HG02610 (cell line): ENCODE measurements around the gene ANAPC2.

Experiments used
- ATAC-seq: cut with Tn5 transposase; IDR thresholded peaks from one replicate; pipeline ENCODE4 v1.9.1; 2021; ENCODE audit warnings: mild to moderate bottlenecking, moderate library complexity; ENCODE audit not compliant: unreplicated experiment

The ANAPC2 gene

DNA sequence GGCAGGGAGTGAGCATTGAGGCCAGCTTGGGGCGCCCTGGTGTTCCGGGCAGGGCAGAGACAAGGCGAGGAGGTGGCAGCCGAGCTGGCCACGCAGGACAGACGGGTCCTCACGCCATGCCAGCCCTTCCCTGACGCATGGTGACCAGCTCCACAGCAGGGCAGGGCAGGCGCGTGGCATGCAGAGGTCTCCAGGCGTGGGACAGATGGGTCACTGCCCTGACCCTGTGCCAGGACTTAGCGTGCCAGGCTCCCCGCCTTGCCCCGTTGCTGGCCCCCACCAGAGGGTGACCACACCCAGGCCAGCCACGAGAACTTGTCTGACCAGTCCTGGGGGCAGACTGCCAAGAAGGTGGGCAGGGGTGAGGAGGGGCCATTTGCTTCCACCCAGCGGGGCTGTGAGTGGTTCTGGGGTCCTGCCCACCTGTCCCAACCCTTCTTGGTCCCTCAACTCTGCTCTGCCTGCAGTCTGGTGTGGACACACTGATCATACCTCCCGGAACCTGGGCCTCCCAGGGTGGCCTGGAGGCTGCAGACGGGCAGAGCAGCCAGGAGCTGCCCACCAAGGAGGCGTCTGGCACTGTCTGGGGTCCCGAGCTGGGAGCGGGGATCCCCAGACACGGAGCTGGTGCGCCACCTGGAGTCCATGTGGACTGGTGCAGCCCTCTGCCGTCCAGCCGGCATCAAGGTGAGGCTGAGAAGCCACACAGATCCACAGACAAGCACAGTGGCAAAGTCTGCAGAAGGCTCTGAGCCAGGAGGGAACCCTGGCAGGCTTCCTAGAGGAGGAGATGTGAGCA lies 38.9 kb upstream of the ANAPC2 start, which contains the start of gene RNF224:
Gene RNF224 (plus strand): TSS at position 449 of the 799 bp plus-strand sequence. CDS start 834 bp downstream, outside the sequence.
- no peak for ATAC-seq

DNA sequence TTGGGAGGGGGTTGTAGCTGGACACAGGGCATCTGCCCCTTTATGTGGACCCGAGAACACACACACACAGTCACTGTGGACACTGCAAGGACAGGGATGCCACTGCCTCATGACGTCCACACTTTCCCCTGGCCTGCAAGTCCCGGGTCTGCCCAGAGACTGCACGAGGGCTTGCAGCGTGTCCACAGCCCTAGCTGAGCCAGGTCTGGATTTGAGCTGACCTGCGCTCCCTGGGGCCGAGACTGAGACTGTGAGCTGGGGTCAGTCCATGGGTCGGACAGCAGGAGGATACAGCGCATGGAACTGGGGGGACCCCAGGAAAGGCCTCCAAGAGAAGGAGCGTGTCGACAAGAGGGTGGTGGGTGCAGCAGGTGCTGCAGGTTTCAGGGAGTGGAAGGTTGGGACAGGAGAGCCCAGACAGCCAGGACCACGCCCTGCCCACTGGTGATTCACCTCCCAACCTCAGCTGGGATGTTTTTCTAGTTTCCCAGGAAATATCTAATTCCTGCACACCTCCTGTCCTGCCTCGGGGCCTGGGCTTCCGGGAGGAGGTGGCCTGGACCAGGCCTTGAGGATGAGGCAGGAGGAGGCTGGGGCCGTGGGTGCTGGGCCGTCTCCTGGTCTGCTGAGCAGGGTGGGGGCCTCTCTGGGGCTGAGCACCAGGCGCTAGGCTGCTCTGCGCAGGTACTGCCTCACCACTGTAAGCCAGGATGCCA lies 38.1 kb upstream of the ANAPC2 start:
- ATAC-seq = no peak

DNA sequence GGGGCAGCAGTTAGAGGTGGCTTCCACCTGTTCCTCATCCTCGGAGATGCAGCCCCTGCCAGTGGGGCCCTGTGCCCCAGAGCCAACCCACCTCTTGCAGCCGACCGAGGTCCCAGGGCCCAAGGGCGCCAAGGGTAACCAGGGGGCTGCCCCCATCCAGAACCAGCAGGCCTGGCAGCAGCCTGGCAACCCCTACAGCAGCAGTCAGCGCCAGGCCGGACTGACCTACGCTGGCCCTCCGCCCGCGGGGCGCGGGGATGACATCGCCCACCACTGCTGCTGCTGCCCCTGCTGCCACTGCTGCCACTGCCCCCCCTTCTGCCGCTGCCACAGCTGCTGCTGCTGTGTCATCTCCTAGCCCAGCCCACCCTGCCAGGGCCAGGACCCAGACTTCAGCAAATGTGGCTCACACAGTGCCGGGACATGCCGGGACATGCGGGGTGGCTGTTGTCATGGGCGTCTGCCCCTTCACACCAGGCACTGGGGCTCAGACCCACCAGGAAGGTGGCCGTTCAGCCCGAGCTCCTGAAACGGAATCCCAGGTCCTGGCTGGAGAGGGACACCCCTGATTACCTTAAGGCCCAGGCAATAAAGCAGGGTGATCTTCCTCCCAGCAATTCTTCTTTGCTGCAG lies 37.5 kb upstream of the ANAPC2 start:
- ATAC-seq = no peak

DNA sequence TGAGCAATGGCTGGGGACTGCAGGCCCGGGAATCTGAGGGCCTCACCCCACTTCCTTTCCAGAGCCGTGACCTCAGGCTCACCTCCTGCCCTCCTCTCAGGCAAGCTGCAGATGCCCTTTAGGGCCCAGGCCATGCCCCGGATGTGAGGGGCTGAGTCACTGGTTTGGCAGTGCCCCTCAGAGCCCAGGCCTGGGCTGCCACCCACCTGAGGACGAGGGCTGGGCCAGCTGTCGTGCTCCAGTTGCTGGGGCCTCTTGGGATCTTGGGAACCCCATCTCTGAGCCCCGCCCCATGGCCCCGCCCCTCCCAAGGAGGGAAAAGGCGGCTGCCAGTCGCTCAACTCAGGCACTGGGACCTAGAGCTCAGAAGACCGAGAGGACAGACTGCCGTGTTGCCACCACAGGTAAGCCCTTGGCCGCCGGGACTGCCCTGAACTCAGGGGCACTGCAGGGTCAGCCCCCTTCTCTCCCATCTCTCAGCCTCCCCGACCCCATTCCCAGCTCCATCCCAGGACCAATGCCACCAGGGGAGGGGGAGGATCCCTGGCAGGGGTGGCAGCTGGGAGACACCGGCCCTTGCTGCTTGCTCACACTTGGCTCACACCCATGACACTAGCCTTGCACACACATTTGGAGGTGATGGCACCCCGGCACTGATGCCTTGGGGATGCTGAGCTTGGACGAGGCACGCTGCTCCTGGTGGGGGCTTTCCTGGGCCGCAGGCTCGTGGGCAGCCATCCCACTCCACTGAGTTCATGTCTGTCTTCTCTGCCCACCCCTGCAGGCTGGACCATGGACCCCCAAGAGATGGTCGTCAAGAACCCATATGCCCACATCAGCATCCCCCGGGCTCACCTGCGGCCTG lies 36.7 kb upstream of the ANAPC2 start, which contains the start of gene CYSRT1:
Gene CYSRT1 (plus strand): TSS at position 345 of the 865 bp plus-strand sequence. CDS start 448 bp downstream, at position 793.
- no peak for ATAC-seq

DNA sequence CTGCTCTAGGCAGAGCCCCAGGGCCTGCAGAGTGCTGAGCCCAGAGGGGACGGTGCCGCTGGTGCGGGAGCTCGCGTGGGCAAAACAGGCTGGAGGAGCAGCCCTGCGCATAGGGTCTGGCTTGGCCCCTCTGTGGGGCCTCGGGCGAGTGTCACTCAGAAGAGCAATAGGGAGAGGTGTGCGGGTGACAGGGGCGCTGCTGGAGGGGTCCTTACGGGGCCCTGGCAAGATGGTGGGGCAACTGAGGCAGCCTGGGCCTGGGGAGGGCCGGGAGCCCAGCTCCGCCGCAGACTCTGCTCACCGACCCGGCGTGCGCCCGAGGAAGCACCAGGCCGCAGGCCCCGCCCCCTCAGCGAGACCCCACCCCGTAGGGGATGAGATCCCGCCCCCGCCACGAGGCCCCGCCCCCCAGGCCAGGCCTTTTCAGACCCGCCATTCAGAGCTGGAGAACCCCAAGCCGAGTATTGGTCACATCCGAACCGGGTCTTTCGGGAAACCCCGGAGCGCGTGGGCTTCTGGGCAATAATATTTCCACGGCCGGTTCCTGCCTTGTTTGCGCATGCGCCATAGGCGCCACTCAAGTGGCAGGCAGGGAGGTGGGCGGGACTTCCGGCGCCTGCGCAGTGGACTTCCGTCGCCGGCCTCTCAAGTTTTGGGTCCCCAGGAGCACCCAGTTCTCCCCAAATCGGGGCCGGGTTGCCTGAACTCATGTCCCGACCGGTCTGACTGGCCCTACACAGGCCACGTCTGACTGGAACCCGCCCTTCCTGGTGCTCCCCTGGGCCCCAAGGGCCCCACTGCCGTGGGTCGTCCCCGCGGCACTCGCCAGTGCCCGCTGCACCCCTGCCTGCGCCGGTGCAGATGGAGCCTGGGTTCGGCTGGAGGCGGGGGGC lies 35.0 kb upstream of the ANAPC2 start:
- peak; percentile 60 for ATAC-seq

DNA sequence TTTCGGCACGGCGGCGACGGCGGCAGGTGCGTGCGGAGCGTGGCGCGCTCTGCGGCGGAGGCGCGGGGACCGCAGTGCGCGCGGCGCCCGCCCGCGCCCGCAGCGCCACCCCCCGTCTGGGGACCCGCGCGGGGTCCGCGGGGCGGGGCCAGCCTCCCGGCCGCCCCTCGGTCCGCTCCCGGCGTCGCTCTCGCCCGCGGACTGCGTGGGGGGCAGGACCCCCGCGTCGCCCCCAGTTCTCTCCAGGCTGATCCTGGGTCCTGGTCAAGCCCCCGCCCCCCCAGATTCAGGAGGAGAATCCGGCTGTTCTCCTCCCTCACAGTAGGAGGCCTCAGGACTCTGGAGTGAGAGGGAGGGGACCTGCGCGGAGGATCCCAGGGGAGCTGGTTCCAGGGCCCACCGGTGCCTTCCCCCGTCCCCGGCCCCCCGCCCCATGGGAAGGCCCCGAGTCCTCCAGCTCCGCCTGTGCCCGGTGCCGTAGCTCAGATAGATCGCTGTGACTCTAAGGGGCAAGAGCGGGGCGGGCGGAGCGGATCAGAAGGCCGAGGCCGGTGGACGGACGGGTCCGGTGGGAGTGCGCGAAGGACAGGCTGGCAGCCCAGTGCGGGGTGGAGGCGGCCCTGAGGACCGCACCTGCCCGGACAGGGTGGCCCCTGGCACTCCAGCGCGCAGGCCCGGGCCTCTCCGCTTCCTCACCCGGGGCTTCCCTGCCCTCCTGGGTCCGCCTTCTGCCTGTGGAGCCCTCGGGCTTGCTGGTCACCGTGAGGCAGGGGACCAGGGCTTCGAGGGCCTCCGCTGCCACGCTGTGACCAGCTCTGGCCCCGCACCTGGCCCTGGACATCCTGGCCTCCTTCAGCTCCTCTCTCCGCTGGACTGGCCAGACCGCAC lies 34.1 kb upstream of the ANAPC2 start, which contains the start of gene RNF208:
Gene RNF208 (minus strand): TSS at position 51 of the 888 bp plus-strand sequence. CDS start 1,028 bp downstream, outside the sequence.
- no peak for ATAC-seq

DNA sequence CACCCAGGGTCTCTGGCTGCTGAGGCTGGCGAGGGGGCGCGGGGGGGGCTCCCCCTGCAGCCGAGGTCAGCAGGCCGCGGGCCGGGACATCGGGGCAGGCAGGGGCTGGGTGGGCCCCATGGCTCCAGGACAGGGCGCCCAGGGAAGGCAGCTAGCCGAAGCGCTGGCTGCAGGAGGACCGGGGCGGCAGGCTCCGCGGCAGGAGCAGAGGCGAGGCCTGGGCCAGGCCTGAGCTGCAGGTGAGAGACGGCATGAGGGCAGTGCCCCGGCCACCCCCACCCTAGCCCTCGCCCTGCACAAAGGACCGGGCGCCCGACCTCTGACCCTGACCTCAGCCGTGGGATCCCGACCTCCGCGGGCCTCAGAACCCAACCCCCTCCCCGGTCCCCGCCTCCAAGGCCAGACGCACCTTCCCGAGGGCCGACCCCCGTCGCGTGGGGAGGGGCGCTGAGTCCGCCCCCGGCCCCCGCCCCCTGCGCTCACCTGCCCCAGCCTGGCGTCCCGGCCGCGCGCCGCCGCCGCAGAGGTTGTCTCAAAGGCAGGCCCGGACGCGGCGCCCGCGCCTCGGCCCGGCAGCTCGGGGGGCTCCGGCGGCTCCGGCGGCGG lies 33.2 kb upstream of the ANAPC2 start:
- no peak for ATAC-seq

DNA sequence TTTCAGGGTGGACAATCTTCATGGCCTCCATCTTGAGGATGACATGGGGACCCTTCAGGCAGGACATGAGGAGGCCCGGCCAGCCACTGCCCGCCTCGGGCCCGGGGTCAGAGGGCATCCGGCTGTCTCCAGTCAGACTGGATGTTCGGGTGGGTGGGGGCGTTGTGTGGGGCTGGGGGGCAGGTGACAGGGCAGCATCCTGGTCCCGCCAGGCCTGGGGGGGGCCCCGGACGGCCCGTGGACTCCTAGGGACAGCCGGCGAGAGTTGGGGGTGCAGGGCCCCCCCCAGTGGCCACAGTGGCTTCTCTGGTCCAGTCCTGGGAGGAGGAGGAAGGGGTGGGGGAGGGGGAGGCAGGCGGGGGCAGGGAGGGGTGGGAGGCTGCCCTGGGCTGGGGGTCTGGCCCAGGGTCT lies 32.7 kb upstream of the ANAPC2 start:
- no peak for ATAC-seq

DNA sequence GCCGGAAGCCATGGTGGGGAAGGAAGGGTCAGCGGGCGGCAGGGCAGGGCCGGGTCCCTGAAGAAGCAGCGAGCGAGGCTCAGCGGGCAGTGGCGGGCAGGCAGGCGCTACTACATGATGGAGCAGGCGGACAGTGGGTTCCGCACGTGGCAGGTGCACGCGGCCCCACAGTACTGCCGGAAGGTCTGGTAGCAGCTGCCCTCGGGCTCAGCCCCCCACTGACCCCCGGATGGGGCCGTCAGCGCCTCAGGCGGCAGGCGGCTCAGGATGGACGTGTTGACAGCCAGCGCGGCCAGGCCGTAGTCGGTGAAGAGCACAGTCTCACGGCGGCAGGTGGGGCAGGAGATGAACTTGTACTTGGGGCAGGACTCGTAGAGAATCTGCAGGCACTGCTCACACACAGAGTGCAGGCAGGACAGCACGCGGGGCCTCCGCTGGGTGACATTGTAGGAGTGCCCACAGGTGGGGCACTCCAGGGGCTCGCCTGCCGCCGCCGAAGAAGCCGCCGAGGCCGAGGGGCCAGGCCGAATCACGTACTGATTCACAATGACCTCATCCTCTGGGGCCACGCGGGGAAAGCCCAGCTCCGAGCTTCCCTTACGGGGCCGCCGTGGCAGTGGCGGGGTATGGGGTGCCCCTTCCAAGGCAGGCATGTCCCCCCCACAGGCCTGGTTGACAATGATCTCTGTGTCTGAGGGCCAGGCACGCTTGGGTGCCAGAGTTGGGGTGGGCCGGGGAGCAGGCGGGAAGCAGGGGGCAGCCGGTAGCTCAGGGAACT lies 32.1 kb upstream of the ANAPC2 start:
- no peak for ATAC-seq

DNA sequence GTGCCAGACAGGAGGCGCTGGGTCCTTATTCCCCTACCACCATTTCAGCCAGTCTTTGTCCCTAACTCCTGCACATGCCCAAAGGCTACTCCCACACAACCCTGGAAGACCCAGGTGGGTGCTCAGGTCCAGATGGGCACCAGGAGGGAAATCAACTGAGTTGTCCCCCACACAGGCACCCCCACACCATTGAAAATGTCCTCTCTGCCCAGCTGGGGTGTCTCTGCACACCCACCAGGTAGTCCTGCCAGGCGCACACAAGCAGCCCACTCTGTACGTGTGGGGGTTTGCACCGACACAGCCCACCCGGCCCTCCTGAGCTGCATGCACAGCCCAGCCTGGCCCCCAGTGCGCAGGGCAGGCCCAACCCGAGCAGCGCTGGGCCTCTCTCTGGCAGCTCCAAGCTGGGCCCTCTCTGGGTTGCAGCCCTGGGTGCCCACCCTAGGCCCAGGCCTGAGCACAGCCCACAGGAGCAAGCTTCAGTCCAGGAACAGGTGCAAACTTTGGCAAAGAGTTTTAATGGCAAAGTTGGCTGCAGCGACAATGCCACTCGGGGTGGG lies 31.5 kb upstream of the ANAPC2 start:
- ATAC-seq = no peak

DNA sequence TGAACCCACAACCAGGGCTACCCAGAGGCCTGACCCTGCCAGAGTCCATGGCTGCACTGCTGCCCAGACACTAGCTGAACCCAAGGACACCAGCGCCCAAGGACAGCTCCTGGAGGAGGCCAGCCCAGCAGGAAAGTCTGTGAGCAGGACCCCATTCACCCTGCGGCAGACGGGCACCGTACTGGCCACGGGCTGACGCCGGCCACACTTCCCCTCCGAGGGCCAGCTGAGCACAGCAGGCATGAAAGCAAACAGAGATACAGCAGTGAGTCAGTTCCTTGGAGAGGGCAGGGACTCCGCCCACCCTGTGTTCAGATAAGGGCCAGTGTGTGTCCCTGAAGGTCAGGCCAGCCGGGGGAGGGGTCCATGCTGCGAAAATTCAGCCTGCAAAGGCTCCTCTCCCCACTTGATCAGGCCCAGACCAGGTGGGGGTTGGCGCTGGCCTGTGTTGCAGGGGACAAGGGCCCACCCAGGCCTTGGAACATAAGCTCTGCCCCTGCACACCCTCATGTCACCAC lies 30.5 kb upstream of the ANAPC2 start:
- no peak for ATAC-seq

DNA sequence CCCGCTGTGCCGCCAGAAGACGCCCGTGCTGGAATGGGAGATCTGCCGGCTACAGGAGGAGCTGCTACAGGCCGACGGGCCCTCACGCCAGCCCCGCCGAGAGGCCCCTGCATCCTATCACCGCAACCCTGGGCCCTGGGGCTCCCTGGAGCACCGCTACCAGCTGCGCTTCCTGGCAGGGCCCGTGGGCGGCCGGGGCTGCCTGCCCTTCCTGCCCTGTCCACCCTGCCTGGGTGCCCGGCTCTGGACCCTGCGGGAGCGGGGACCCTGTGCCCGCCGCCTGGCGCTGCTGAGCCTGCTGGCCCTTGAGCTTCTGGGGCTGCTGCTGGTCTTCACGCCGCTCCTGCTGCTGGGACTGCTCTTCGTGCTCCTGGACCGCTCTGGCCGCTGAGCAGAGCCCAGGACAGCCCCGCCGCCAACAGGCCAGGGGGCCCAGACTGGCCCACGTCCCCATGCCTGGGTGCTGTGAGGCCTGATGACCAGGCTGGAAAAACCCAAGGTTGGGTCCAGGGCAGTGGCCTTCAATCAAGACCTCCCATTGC lies 29.9 kb upstream of the ANAPC2 start:
- no peak for ATAC-seq

DNA sequence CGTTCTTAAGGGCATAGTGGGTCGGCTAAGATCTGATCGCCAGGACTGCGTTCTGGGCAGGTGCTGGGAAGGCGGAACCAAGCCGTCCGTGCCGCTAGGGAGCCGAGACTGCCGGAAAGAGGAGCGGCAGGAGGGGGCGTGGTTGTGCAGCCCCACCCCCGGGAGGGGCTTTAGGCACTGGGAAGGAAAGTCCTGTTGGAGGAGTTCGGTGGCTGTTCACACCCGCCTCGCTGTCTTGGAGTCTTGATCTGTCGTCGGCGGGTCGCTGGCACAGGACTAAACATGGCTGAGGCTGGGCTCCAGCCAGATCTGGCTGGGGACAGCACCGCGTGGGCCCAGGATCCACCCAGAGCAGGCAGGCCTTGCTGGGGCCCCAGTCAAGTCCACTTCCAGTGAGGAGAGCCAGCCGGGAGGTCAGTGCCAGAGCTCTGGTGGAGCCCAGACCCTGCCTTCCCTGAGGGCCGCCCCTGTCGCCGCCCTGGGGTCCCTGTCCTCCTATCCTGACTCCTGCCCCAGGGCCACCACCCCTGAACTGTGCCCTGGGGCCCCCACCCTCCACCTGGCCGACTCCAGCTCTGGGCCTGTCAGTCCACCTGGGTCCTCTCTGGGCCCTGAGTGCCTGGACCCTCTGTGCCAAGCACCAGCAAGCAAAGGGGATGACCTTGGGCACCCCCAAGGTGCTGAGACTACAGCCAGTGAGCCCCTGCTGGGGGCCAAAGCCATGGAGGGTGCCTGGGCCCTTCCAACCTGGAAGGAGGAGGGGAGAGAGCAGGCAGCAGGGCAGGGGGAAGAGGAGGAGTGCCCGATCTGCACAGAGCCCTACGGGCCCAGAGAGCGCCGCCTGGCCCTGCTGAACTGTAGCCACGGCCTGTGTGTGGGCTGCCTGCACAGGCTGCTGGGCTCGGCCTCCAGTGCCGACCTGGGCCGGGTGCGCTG lies 29.2 kb upstream of the ANAPC2 start:
- ATAC-seq = no peak

DNA sequence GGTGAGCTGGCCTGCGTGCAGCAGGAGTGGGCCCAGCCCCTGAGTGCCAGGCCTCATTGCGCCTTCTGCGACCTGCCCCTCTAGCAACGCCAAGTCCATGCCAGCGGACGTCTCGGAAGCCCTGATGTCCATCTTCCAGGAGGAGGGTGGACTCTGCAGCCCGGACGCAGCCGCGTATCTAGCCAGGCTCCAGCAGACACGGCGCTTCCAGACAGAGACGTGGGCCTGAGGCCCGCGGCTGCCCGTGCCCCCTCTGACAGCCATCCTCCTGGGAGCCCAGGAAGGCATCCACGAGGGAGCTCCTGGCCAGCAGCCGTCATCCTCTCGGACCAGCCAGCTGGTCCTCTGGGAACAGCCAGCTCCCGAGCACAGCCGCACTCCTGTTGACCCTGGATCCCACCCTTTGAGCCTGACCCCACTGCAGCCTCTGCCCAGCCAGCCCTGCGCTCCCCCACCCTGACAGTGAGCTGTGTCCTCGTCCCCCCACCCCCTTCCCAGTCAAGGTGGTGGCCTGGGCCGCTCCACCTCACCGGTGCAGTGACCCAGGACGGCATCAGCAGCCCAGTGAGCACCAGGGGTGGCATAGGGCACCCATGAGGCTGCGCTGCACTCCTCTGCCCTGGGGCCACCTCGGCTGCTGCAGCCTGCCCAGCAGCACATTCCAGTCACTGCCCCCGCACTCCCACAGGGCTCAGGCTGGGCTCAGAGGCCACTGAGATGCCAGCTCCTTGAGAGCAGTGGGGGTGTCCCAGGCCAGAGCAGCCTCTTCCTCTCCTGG lies 28.0 kb upstream of the ANAPC2 start:
- ATAC-seq = no peak
